ENCODE results near the gene ELMO3. TPM values are rescaled to one million over a fixed set of nuclear protein-coding genes. Genes with fewer than 3 reads are reported as not detected.

Gene ELMO3
- total and polyA plus RNA-seq, 2 of the 13 experiments (the other 11 are each of a cell fraction or from before 2014, with no cell fraction given) = 2.6 to 4.0 TPM

DNA sequence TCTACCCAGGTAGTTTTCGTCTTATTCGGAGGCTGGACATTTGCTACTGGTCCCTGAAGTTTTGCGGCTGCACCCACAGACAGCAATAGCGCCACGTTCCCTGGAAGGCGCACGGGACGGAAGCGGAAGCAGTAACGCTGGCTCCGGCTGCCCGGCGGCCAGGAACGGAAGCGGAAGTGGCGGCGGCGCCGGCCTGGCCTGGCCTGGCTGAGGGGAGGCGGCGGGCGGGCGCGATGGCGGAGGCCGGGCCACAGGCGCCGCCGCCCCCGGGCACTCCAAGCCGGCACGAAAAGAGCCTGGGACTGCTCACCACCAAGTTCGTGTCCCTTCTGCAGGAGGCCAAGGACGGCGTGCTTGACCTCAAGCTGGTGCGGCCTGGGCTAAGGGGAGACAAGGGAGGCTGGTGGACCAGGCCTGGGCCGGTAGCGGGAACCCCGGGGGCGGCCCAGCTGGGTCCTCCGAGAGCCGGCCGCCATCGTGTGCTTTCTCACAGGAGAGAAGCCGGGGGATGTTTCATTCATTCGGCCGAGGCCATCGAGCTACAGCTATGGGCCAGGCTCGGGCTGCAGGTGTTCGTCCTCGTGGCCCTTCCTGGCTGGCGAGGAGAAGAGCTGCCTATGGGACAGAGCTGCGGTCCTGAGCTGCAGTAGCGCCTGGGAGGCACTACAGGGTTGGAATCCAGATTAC is 6.8 kb upstream of the ELMO3 start, which contains the start of gene E2F4 (continued):
- TF ChIP-seq, protein P1, sequence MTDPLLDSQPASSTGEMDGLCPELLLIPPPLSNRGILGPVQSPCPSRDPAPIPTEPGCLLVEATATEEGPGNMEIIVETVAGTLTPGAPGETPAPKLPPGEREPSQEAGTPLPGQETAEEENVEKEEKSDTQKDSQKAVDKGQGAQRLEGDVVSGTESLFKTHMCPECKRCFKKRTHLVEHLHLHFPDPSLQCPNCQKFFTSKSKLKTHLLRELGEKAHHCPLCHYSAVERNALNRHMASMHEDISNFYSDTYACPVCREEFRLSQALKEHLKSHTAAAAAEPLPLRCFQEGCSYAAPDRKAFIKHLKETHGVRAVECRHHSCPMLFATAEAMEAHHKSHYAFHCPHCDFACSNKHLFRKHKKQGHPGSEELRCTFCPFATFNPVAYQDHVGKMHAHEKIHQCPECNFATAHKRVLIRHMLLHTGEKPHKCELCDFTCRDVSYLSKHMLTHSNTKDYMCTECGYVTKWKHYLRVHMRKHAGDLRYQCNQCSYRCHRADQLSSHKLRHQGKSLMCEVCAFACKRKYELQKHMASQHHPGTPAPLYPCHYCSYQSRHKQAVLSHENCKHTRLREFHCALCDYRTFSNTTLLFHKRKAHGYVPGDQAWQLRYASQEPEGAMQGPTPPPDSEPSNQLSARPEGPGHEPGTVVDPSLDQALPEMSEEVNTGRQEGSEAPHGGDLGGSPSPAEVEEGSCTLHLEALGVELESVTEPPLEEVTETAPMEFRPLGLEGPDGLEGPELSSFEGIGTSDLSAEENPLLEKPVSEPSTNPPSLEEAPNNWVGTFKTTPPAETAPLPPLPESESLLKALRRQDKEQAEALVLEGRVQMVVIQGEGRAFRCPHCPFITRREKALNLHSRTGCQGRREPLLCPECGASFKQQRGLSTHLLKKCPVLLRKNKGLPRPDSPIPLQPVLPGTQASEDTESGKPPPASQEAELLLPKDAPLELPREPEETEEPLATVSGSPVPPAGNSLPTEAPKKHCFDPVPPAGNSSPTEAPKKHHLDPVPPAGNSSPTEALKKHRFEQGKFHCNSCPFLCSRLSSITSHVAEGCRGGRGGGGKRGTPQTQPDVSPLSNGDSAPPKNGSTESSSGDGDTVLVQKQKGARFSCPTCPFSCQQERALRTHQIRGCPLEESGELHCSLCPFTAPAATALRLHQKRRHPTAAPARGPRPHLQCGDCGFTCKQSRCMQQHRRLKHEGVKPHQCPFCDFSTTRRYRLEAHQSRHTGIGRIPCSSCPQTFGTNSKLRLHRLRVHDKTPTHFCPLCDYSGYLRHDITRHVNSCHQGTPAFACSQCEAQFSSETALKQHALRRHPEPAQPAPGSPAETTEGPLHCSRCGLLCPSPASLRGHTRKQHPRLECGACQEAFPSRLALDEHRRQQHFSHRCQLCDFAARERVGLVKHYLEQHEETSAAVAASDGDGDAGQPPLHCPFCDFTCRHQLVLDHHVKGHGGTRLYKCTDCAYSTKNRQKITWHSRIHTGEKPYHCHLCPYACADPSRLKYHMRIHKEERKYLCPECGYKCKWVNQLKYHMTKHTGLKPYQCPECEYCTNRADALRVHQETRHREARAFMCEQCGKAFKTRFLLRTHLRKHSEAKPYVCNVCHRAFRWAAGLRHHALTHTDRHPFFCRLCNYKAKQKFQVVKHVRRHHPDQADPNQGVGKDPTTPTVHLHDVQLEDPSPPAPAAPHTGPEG (CRISPR knock-in tag; IDR thresholded peaks at IDR 0.05) = peak; percentile 77
- TF ChIP-seq, protein P2, sequence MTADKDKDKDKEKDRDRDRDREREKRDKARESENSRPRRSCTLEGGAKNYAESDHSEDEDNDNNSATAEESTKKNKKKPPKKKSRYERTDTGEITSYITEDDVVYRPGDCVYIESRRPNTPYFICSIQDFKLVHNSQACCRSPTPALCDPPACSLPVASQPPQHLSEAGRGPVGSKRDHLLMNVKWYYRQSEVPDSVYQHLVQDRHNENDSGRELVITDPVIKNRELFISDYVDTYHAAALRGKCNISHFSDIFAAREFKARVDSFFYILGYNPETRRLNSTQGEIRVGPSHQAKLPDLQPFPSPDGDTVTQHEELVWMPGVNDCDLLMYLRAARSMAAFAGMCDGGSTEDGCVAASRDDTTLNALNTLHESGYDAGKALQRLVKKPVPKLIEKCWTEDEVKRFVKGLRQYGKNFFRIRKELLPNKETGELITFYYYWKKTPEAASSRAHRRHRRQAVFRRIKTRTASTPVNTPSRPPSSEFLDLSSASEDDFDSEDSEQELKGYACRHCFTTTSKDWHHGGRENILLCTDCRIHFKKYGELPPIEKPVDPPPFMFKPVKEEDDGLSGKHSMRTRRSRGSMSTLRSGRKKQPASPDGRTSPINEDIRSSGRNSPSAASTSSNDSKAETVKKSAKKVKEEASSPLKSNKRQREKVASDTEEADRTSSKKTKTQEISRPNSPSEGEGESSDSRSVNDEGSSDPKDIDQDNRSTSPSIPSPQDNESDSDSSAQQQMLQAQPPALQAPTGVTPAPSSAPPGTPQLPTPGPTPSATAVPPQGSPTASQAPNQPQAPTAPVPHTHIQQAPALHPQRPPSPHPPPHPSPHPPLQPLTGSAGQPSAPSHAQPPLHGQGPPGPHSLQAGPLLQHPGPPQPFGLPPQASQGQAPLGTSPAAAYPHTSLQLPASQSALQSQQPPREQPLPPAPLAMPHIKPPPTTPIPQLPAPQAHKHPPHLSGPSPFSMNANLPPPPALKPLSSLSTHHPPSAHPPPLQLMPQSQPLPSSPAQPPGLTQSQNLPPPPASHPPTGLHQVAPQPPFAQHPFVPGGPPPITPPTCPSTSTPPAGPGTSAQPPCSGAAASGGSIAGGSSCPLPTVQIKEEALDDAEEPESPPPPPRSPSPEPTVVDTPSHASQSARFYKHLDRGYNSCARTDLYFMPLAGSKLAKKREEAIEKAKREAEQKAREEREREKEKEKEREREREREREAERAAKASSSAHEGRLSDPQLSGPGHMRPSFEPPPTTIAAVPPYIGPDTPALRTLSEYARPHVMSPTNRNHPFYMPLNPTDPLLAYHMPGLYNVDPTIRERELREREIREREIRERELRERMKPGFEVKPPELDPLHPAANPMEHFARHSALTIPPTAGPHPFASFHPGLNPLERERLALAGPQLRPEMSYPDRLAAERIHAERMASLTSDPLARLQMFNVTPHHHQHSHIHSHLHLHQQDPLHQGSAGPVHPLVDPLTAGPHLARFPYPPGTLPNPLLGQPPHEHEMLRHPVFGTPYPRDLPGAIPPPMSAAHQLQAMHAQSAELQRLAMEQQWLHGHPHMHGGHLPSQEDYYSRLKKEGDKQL (CRISPR knock-in tag; IDR thresholded peaks at IDR 0.05; ENCODE audit: low read depth) = no peak
- TF ChIP-seq, protein P3, sequence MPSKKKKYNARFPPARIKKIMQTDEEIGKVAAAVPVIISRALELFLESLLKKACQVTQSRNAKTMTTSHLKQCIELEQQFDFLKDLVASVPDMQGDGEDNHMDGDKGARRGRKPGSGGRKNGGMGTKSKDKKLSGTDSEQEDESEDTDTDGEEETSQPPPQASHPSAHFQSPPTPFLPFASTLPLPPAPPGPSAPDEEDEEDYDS (CRISPR knock-in tag; IDR thresholded peaks at IDR 0.05) = peak; percentile 65
- TF ChIP-seq ZNF619 (CRISPR knock-in tag; IDR thresholded peaks at IDR 0.05) = no peak
- TF ChIP-seq, protein P4, sequence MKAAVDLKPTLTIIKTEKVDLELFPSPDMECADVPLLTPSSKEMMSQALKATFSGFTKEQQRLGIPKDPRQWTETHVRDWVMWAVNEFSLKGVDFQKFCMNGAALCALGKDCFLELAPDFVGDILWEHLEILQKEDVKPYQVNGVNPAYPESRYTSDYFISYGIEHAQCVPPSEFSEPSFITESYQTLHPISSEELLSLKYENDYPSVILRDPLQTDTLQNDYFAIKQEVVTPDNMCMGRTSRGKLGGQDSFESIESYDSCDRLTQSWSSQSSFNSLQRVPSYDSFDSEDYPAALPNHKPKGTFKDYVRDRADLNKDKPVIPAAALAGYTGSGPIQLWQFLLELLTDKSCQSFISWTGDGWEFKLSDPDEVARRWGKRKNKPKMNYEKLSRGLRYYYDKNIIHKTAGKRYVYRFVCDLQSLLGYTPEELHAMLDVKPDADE (CRISPR knock-in tag; IDR thresholded peaks at IDR 0.05) = peak; percentile 85; the same call in 1 of the 2 replicates
- TF ChIP-seq STAT5B (CRISPR knock-in tag; IDR thresholded peaks at IDR 0.05) = peak; percentile 6; the same call in 1 of the 2 replicates
- peak; percentile 46; the same call in 1 of the 2 replicates for TF ChIP-seq FOSL2 (CRISPR knock-in tag; IDR thresholded peaks at IDR 0.05)
- TF ChIP-seq YY1 (IDR thresholded peaks at IDR 0.05; ENCODE audit: insufficient read depth, insufficient replicate concordance, low read depth, low read length) = peak; percentile 91
- 0 out of 2 replicates have a peak, but pooled peaks have one; percentile 9 for TF ChIP-seq HNRNPL (IDR thresholded peaks at IDR 0.05; ENCODE audit: low read depth, low read length)
- no peak for TF ChIP-seq MYNN (CRISPR knock-in tag; IDR thresholded peaks at IDR 0.05; ENCODE audit: low read depth)
- TF ChIP-seq, protein P5, sequence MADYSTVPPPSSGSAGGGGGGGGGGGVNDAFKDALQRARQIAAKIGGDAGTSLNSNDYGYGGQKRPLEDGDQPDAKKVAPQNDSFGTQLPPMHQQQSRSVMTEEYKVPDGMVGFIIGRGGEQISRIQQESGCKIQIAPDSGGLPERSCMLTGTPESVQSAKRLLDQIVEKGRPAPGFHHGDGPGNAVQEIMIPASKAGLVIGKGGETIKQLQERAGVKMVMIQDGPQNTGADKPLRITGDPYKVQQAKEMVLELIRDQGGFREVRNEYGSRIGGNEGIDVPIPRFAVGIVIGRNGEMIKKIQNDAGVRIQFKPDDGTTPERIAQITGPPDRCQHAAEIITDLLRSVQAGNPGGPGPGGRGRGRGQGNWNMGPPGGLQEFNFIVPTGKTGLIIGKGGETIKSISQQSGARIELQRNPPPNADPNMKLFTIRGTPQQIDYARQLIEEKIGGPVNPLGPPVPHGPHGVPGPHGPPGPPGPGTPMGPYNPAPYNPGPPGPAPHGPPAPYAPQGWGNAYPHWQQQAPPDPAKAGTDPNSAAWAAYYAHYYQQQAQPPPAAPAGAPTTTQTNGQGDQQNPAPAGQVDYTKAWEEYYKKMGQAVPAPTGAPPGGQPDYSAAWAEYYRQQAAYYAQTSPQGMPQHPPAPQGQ (CRISPR knock-in tag; IDR thresholded peaks at IDR 0.05; ENCODE audit: borderline replicate concordance) = no peak
- peak; percentile 44; the same call in 1 of the 2 replicates for TF ChIP-seq ZNF792 (CRISPR knock-in tag; IDR thresholded peaks at IDR 0.05)
- no peak for TF ChIP-seq ZNF432 (CRISPR knock-in tag; IDR thresholded peaks at IDR 0.05; ENCODE audit: borderline replicate concordance)
- peak; percentile 63 for TF ChIP-seq HDAC2 (CRISPR knock-in tag; IDR thresholded peaks at IDR 0.05)

All from HepG2 (cell line).